ENCODE results near the gene MACC1.
"Not testable (repeated sequence)": the region's sequence is repeated elsewhere in the genome, so short reads cannot be mapped to it uniquely, and the experiment has no call there.

Gene MACC1

GRCh38 chr7:20170633-20171032 is 46.6 kb downstream of the MACC1 start:
- DNase-seq (ENCODE audit: low read depth), result no peak

GRCh38 chr7:20165146-20165510 is 52.1 kb downstream of the MACC1 start:
- DNase-seq (ENCODE audit: low read depth), result no peak

GRCh38 chr7:20164425-20165145 is 52.6 kb downstream of the MACC1 start:
- DNase-seq (ENCODE audit: low read depth), result no peak

GRCh38 chr7:20162665-20163064 is 54.5 kb downstream of the MACC1 start:
- DNase-seq (ENCODE audit: low read depth), result no peak

GRCh38 chr7:20159226-20159747 is 57.9 kb downstream of the MACC1 start:
- DNase-seq (ENCODE audit: low read depth), result no peak

GRCh38 chr7:20158684-20159083 is 58.5 kb downstream of the MACC1 start:
- no peak for DNase-seq (ENCODE audit: low read depth)

GRCh38 chr7:20157456-20157855 is 59.7 kb downstream of the MACC1 start:
- no peak for DNase-seq (ENCODE audit: low read depth)

GRCh38 chr7:20153999-20154398 is 63.2 kb downstream of the MACC1 start:
- no peak for DNase-seq (ENCODE audit: low read depth)

GRCh38 chr7:20153567-20153966 is 63.6 kb downstream of the MACC1 start:
- no peak for DNase-seq (ENCODE audit: low read depth)

GRCh38 chr7:20152511-20152910 is 64.7 kb downstream of the MACC1 start:
- no peak for DNase-seq (ENCODE audit: low read depth)

GRCh38 chr7:20151708-20152456 is 65.3 kb downstream of the MACC1 start:
- no peak for DNase-seq (ENCODE audit: low read depth)

- no peak for DNase-seq (ENCODE audit: low read depth)
Measured at GRCh38 chr7:20146451-20146850, 70.7 kb downstream of the MACC1 start.

GRCh38 chr7:20144801-20145200 is 72.4 kb downstream of the MACC1 start:
- DNase-seq (ENCODE audit: low read depth), result no peak

- no peak for DNase-seq (ENCODE audit: low read depth)
Measured at GRCh38 chr7:20141666-20142065, 75.5 kb downstream of the MACC1 start.

- no peak for DNase-seq (ENCODE audit: low read depth)
Measured at GRCh38 chr7:20141002-20141345, 76.2 kb downstream of the MACC1 start.

GRCh38 chr7:20140291-20141001 is 76.7 kb downstream of the MACC1 start:
- DNase-seq (ENCODE audit: low read depth), result no peak

GRCh38 chr7:20136647-20137046 is 80.5 kb downstream of the MACC1 start:
- DNase-seq (ENCODE audit: low read depth), result no peak

GRCh38 chr7:20133803-20134202 is 83.4 kb downstream of the MACC1 start:
- no peak for DNase-seq (ENCODE audit: low read depth)

- DNase-seq (ENCODE audit: low read depth), result no peak
Measured at GRCh38 chr7:20132585-20132984, 84.6 kb downstream of the MACC1 start.

- DNase-seq (ENCODE audit: low read depth), result no peak
Measured at GRCh38 chr7:20131776-20132175, 85.4 kb downstream of the MACC1 start.

GRCh38 chr7:20129920-20130319 is 87.3 kb downstream of the MACC1 start:
- DNase-seq (ENCODE audit: low read depth), result no peak

GRCh38 chr7:20128001-20128400 is 89.2 kb downstream of the MACC1 start:
- no peak for DNase-seq (ENCODE audit: low read depth)

- not testable (repeated sequence) for DNase-seq (ENCODE audit: low read depth)
Measured at GRCh38 chr7:20126060-20126459, 91.1 kb downstream of the MACC1 start.

Measured in activated T-cell treated with anti-CD3 and anti-CD28 coated beads for 48 hours (primary cell).